ENCODE measurements around the gene NUDT15. TPM values are rescaled to one million over a fixed set of nuclear protein-coding genes. Genes with fewer than 3 reads are reported as not detected.
"Not testable (repeated sequence)": the region's sequence is repeated elsewhere in the genome, so short reads cannot be mapped to it uniquely, and the experiment has no call there.

The NUDT15 gene
- total and polyA plus RNA-seq, 4 experiments from 2014 or later, result 5.6 to 19.7 (median 8.1) TPM

- peaks cover 0 to 25% of the 10 kb centered on the region in 2 donors for H3K36me3 Mint-ChIP-seq
- peaks cover 30% of the 10 kb centered on the region for H3K4me1 ChIP-seq (ENCODE audit: insufficient read depth, low read length)
- intact Hi-C loops (cut with micrococcal nuclease), result loop anchor here (1.0 kb wide), 1 partner anchor 38 kb away; no protein-coding TSS in a partner anchor
These were observed 36.9 kb upstream of the NUDT15 start for GRCh38 chr13:48000559-48001113.

GRCh38 chr13:48001114-48001881 is 36.2 kb upstream of the NUDT15 start, which contains the start of gene SUCLA2:
SUCLA2 (minus strand) TSS chr13:48001273; CDS start chr13:48001269, 4 bp downstream.
- Histone ChIP-seq H3K4me3 (ENCODE audit: low read length in 2 of 2) (peak within 1 kb of the TSS; percentile 85 to 87), H3K4me1 (ENCODE audit: insufficient read depth, low read length) (peaks cover 30% of the 10 kb centered on the region), H3K27me3 (ENCODE audit: insufficient read depth, low read length) (no peaks in the 10 kb centered on the region), H3K36me3 (ENCODE audit: insufficient read depth, low read length) (no peaks in the 10 kb centered on the region), H3K9me3 (ENCODE audit: control insufficient read depth in 1 of 2, low read length in 2 of 2) (no peaks in the 10 kb centered on the region), H3K27ac (ENCODE audit: low read depth, low read length) (peak within 1 kb of the TSS; percentile 82)
- peak within 1 kb of the TSS; percentile 53 to 97 (median 91) for H3K27ac Mint-ChIP-seq
- CTCF ChIA-PET (ENCODE audit: partially characterized antibody), result no interaction called here
- POLR2A ChIA-PET (ENCODE audit: partially characterized antibody), result interaction anchor here (0.8 to 1.0 kb wide), 2 partner anchors 15 to 36 kb away, joined by 3 to 5 read pairs; partner anchors contain the start of gene NUDT15
- intact Hi-C loops (cut with micrococcal nuclease), result loop anchor here (1.0 kb wide), 1 partner anchor 37 kb away; no protein-coding TSS in a partner anchor
- no peaks in the 10 kb centered on the region for H3K27me3 Mint-ChIP-seq
- H3K9me3 Mint-ChIP-seq, result no peaks in the 10 kb centered on the region
- peaks cover 20 to 43% (median 32%) of the 10 kb centered on the region in 4 donors for H3K4me1 Mint-ChIP-seq
- DNase-seq, result peak; percentile 85 to 89 (median 87)
- peaks cover 0 to 20% of the 10 kb centered on the region in 2 donors for H3K36me3 Mint-ChIP-seq
- H3K4me3 Mint-ChIP-seq, result peak within 1 kb of the TSS; percentile 95 to 97 (median 96)

More at GRCh38 chr13:48000559-48001113, 36.9 kb upstream of the NUDT15 start:
- H3K27me3 ChIP-seq (ENCODE audit: insufficient read depth, low read length), result no peaks in the 10 kb centered on the region
- H3K9me3 ChIP-seq (ENCODE audit: control insufficient read depth in 1 of 2, low read length in 2 of 2), result no peaks in the 10 kb centered on the region
- ChIA-PET POLR2A (ENCODE audit: partially characterized antibody) (interaction anchor here (0.8 to 1.0 kb wide), 2 partner anchors 14 to 37 kb away, joined by 3 to 5 read pairs; partner anchors contain the start of gene NUDT15), CTCF (ENCODE audit: partially characterized antibody) (no interaction called here)
- peak overlapping the region; percentile 95 to 97 (median 96) for H3K4me3 Mint-ChIP-seq
- H3K27me3 Mint-ChIP-seq, result no peaks in the 10 kb centered on the region
- peaks cover 20 to 43% (median 32%) of the 10 kb centered on the region in 4 donors for H3K4me1 Mint-ChIP-seq
- peak overlapping the region; percentile 85 to 87 for H3K4me3 ChIP-seq (ENCODE audit: low read length in 2 of 2)
- peak overlapping the region; percentile 53 to 97 (median 88) for H3K27ac Mint-ChIP-seq
- H3K36me3 ChIP-seq (ENCODE audit: insufficient read depth, low read length), result no peaks in the 10 kb centered on the region
- H3K27ac ChIP-seq (ENCODE audit: low read depth, low read length), result peak overlapping the region; percentile 82
- H3K9me3 Mint-ChIP-seq, result no peaks in the 10 kb centered on the region
- peak in 1 of 5 donors; percentile 1 for DNase-seq

GRCh38 chr13:48001999-48002398 is 35.5 kb upstream of the NUDT15 start:
- H3K4me3 ChIP-seq (ENCODE audit: low read length in 2 of 2); H3K27me3 Mint-ChIP-seq; DNase-seq; H3K27ac ChIP-seq (ENCODE audit: low read depth, low read length); H3K9me3 Mint-ChIP-seq; H3K36me3 ChIP-seq (ENCODE audit: insufficient read depth, low read length); H3K9me3 ChIP-seq (ENCODE audit: control insufficient read depth in 1 of 2, low read length in 2 of 2); POLR2A ChIA-PET (ENCODE audit: partially characterized antibody); H3K27me3 ChIP-seq (ENCODE audit: insufficient read depth, low read length); CTCF ChIA-PET (ENCODE audit: partially characterized antibody): not testable (repeated sequence)
- H3K4me3 Mint-ChIP-seq, result peak overlapping the region; percentile 95 to 97 (median 96)
- peaks cover 0 to 16% of the 10 kb centered on the region in 2 donors for H3K36me3 Mint-ChIP-seq
- intact Hi-C loops (cut with micrococcal nuclease), result loop anchor here (1.0 kb wide), 1 partner anchor 36 kb away; no protein-coding TSS in a partner anchor
- H3K4me1 Mint-ChIP-seq, result peaks cover 20 to 42% (median 32%) of the 10 kb centered on the region in 4 donors
- peak overlapping the region in 4 of 7 donors; percentile 84 to 97 (median 93) for H3K27ac Mint-ChIP-seq
- peaks cover 30% of the 10 kb centered on the region for H3K4me1 ChIP-seq (ENCODE audit: insufficient read depth, low read length)

- no peaks in the 10 kb centered on the region for H3K27me3 ChIP-seq (ENCODE audit: insufficient read depth, low read length)
- no peaks in the 10 kb centered on the region for H3K27me3 Mint-ChIP-seq
- H3K4me3 Mint-ChIP-seq, result peak overlapping the region in 1 of 8 donors; percentile 61
- peaks cover 19% of the 10 kb centered on the region for H3K4me1 ChIP-seq (ENCODE audit: insufficient read depth, low read length)
- no peak for DNase-seq
- H3K4me1 Mint-ChIP-seq, result peaks cover 11 to 26% (median 19%) of the 10 kb centered on the region in 4 donors
- no peaks in the 10 kb centered on the region for H3K9me3 ChIP-seq (ENCODE audit: control insufficient read depth in 1 of 2, low read length in 2 of 2)
- CTCF ChIA-PET (ENCODE audit: partially characterized antibody), result no interaction called here
- no peaks in the 10 kb centered on the region for H3K36me3 ChIP-seq (ENCODE audit: insufficient read depth, low read length)
- H3K9me3 Mint-ChIP-seq, result no peaks in the 10 kb centered on the region
- intact Hi-C loops (cut with micrococcal nuclease), result no loop called here
- H3K27ac Mint-ChIP-seq, result no peak overlapping the region
- POLR2A ChIA-PET (ENCODE audit: partially characterized antibody), result no interaction called here
- peaks cover 4 to 9% of the 10 kb centered on the region in 2 donors for H3K36me3 Mint-ChIP-seq
- no peak overlapping the region for H3K27ac ChIP-seq (ENCODE audit: low read depth, low read length)
- no peak overlapping the region for H3K4me3 ChIP-seq (ENCODE audit: low read length in 2 of 2)
These were observed 33.3 kb upstream of the NUDT15 start for GRCh38 chr13:48004201-48004600.

- POLR2A ChIA-PET (ENCODE audit: partially characterized antibody), result no interaction called here
These were observed 31.1 kb upstream of the NUDT15 start for GRCh38 chr13:48006396-48006795.

GRCh38 chr13:48009284-48009683 is 28.2 kb upstream of the NUDT15 start:
- CTCF ChIA-PET (ENCODE audit: partially characterized antibody), result no interaction called here
- Mint-ChIP-seq H3K27me3 (no peaks in the 10 kb centered on the region), H3K36me3 (peaks cover 5 to 30% of the 10 kb centered on the region in 2 donors), H3K4me1 (peaks cover 0 to 1% (median 0%) of the 10 kb centered on the region in 4 donors), H3K9me3 (no peaks in the 10 kb centered on the region), H3K27ac (no peak overlapping the region), H3K4me3 (no peak overlapping the region)
- intact Hi-C loops (cut with micrococcal nuclease), result no loop called here
- no peaks in the 10 kb centered on the region for H3K36me3 ChIP-seq (ENCODE audit: insufficient read depth, low read length)
- H3K27me3 ChIP-seq (ENCODE audit: insufficient read depth, low read length), result no peaks in the 10 kb centered on the region
- H3K4me3 ChIP-seq (ENCODE audit: low read length in 2 of 2), result no peak overlapping the region
- H3K4me1 ChIP-seq (ENCODE audit: insufficient read depth, low read length), result no peaks in the 10 kb centered on the region
- no peak overlapping the region for H3K27ac ChIP-seq (ENCODE audit: low read depth, low read length)
- no peaks in the 10 kb centered on the region for H3K9me3 ChIP-seq (ENCODE audit: control insufficient read depth in 1 of 2, low read length in 2 of 2)
- no peak for DNase-seq
- POLR2A ChIA-PET (ENCODE audit: partially characterized antibody), result no interaction called here

More at GRCh38 chr13:48006396-48006795, 31.1 kb upstream of the NUDT15 start:
- Histone ChIP-seq H3K36me3 (ENCODE audit: insufficient read depth, low read length) (no peaks in the 10 kb centered on the region), H3K9me3 (ENCODE audit: control insufficient read depth in 1 of 2, low read length in 2 of 2) (no peaks in the 10 kb centered on the region), H3K4me1 (ENCODE audit: insufficient read depth, low read length) (peaks cover 3% of the 10 kb centered on the region), H3K4me3 (ENCODE audit: low read length in 2 of 2) (no peak overlapping the region), H3K27me3 (ENCODE audit: insufficient read depth, low read length) (no peaks in the 10 kb centered on the region), H3K27ac (ENCODE audit: low read depth, low read length) (no peak overlapping the region)
- Mint-ChIP-seq H3K4me3 (no peak overlapping the region), H3K36me3 (peaks cover 6 to 11% of the 10 kb centered on the region in 2 donors), H3K27ac (peak overlapping the region in 1 of 7 donors; percentile 29), H3K27me3 (no peaks in the 10 kb centered on the region), H3K4me1 (peaks cover 5 to 7% (median 6%) of the 10 kb centered on the region in 4 donors), H3K9me3 (no peaks in the 10 kb centered on the region)
- CTCF ChIA-PET (ENCODE audit: partially characterized antibody), result no interaction called here
- DNase-seq, result no peak
- intact Hi-C loops (cut with micrococcal nuclease), result no loop called here

GRCh38 chr13:48010698-48011097 is 26.8 kb upstream of the NUDT15 start:
- Histone ChIP-seq H3K36me3 (ENCODE audit: insufficient read depth, low read length) (no peaks in the 10 kb centered on the region), H3K27ac (ENCODE audit: low read depth, low read length) (no peak overlapping the region), H3K4me3 (ENCODE audit: low read length in 2 of 2) (no peak overlapping the region), H3K4me1 (ENCODE audit: insufficient read depth, low read length) (no peaks in the 10 kb centered on the region), H3K9me3 (ENCODE audit: control insufficient read depth in 1 of 2, low read length in 2 of 2) (no peaks in the 10 kb centered on the region), H3K27me3 (ENCODE audit: insufficient read depth, low read length) (no peaks in the 10 kb centered on the region)
- ChIA-PET CTCF (ENCODE audit: partially characterized antibody) (no interaction called here), POLR2A (ENCODE audit: partially characterized antibody) (no interaction called here)
- no peaks in the 10 kb centered on the region for H3K27me3 Mint-ChIP-seq
- H3K4me1 Mint-ChIP-seq, result peaks cover 0 to 2% (median under 1%) of the 10 kb centered on the region in 4 donors
- peak overlapping the region in 1 of 7 donors; percentile 6 for H3K27ac Mint-ChIP-seq
- H3K36me3 Mint-ChIP-seq, result peaks cover 11 to 35% of the 10 kb centered on the region in 2 donors
- intact Hi-C loops (cut with micrococcal nuclease), result no loop called here
- no peak overlapping the region for H3K4me3 Mint-ChIP-seq
- no peaks in the 10 kb centered on the region for H3K9me3 Mint-ChIP-seq
- DNase-seq, result no peak

Measured in CD4-positive, alpha-beta memory T cell (primary cell).